Stimulated activated CD4-positive, alpha-beta T cell treated with anti-CD3 and anti-CD28 coated beads, Interleukin-4, amount 100 ng/mL, for 24 hours (primary cell): Measurements from ENCODE around the gene CTDSPL.

Experiments used
- DNase-seq: peaks from one replicate; pipeline ENCODE4 v3.0.0-alpha.2; 2020

CTDSPL gene

DNA sequence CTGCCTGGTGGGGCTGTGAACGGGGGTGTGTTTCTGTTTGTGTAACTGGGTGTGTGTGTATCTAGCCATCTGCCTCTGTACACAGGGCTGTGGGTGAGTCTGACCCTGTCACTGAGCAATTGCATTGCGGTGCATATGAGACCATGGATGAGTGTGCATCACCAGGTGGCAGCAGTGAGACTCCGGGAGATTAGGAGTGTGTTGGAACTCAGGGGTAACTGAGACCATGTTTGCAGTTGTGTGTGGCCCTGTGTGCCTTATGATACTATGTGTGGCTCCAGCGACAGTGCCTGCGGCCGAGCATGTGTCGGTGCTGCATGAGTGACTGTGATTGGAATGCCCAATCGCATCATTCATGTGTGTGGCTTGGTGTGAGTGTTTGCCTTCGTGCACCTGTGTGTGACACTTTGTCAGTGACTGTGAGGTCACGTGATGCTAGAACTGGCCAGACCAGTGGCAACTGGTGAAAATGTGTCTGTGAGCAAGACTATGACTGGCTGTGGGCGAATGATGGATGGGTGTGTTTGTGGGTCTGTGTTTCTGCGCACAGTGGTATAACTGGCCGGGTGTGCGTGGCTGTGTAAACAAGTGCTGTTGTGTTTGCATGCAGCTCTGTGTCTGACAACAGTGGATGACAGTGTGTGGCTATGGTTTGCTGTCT, 142.9 kb downstream of the CTDSPL start:
- peak; percentile 56 for DNase-seq

DNA sequence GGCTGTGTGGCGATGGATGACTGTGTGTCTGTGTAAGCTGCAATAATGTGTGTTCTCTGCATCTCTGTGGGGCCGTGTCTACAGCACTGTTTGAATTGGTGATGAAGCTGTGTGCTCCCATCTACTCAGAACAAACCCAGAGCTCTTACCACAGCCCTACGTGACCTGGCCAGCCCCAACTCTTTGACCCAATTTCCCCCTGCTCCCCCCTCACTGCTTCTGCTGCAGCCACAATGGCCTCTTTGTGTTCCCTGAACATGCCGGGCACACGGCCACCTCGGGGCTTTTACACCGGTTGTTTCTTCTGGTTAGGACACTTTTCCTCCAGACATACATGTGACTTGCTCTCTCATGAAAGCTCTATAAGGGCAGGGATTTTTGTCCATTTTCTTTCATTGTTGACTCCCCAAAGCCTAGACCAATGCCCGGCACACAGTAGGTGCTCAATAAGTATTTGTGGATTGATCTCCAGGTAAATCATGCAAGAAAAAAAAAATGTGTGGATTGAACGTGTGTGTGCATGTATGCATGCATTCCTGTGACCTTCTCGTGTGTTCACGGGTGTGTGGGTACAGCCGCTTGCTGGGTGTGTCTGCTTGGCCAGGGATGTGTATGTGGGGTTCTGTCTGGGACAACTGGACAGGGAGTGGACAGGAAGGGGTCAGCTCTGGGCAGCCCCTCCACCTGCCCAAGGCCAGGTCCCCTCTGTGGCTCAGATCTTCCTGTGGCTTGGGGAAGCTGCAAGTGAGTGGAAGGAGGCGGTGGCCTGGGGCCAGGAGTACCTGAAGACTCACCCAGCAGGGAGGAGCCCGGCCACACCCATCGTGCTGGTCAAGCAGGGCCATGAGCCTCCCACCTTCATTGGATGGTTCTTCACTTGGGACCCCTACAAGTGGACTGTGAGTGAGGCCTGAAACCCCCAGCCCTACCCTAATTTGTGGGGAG, 143.7 kb downstream of the CTDSPL start:
- DNase-seq = no peak

DNA sequence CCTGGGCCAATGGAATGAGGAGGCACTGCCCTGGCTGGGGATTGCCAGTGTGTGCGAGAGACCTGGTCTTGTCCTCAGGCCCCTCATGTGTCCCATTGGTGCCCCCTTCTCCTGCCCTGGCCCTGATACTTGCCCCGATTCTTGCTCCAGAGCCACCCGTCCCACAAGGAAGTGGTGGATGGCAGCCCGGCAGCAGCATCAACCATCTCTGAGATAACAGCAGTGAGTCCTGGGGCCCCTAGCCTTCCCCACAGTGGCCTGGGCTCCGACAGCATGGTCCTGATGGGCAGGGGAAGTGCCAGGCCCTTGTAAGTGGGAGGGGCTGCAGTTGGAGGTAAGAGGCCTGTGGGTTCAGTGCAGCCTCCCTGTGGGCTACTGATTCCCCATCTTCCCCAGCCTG, 144.4 kb downstream of the CTDSPL start:
- no peak for DNase-seq

DNA sequence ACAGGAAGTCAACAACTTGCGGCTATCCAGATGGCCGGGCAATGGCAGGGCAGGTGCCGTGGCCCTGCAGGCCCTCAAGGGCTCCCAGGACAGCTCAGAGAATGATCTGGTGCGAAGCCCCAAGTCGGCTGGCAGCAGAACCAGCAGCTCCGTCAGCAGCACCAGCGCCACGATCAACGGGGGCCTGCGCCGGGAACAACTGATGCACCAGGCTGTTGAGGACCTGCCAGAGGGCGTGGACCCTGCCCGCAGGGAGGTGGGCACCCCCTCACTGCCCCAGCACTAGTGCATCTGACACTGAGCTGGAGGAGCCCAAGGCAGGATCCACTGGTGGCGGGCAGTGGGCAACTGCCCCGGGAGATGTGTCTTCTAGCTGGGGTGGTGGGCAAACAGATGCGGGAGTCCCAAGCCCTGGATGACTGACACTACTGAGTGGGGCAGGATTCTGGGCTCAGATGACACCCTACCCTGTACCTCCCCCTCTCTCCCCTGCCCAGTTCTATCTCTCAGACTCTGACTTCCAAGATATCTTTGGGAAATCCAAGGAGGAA, 144.8 kb downstream of the CTDSPL start:
- DNase-seq = no peak

DNA sequence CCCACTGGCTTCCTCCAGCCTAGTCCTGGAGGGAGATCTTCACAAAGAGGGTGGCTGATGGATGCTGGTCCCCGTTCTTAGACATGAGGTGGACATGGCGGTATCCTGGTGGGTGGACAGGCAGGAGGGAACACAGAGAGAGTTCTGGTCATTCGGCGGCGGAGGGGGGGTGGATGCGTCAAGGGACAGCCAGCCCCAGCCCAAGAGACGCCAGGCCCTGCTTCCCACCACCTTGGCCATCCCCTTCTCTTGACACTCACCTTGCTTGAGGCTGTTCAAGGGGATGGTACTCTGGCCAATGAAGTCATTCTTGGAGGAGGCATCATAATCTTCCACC, 146.0 kb downstream of the CTDSPL start:
- no peak for DNase-seq

DNA sequence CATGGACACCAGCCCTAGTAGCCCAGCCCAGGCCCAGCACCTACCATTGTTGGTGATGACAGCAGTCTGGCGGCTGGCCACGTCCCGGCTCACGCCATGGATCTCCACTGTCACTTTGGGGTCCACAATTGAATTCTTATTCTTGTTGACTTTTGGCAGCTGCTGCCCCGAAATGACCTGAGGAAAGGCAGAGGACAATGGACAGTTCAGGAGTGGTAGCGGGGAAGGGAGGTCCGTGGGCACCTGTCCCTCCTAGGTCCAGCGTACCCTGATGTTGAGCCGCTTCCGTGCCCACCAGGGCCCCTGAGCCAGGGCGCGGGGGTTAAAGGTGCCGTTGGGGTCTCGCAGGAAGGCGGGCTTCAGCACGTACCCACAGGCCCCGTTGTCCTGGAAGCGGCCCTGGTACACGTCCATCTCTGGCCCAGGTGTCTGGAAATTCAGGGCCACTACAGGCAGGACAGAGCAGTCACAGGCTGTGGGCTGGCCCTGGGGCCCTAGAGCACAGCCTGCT, 146.6 kb downstream of the CTDSPL start:
- no peak for DNase-seq

DNA sequence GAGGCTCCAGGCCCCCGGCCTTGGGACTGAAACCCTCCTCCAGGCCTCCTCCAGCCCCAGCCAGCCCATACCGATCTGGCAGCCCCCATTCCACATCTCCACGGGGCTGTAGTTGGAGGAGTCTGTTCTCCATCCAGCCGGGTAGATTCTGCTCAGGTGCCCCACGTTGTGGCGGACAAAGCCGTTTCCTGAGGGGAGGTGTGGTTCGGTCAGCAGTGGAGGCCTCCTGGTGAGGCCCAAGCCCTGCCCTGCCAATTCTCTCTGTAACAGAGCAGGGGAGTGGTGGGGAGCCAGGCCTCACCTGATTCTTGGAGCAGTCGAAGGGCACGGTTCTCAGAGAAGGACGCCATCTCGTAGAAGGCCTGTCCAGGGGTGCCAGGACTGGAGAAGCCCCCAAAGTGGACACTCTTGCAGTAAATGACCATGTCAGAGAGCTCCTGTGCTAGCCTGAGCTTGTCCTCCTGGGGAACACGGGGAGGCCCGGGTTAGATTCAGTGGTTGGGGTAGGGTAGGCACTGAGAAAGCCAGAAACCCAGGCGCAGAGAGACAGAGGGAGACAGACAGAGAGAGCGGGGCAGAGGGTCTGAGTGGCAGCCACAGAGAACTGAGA, 147.4 kb downstream of the CTDSPL start:
- no peak for DNase-seq

DNA sequence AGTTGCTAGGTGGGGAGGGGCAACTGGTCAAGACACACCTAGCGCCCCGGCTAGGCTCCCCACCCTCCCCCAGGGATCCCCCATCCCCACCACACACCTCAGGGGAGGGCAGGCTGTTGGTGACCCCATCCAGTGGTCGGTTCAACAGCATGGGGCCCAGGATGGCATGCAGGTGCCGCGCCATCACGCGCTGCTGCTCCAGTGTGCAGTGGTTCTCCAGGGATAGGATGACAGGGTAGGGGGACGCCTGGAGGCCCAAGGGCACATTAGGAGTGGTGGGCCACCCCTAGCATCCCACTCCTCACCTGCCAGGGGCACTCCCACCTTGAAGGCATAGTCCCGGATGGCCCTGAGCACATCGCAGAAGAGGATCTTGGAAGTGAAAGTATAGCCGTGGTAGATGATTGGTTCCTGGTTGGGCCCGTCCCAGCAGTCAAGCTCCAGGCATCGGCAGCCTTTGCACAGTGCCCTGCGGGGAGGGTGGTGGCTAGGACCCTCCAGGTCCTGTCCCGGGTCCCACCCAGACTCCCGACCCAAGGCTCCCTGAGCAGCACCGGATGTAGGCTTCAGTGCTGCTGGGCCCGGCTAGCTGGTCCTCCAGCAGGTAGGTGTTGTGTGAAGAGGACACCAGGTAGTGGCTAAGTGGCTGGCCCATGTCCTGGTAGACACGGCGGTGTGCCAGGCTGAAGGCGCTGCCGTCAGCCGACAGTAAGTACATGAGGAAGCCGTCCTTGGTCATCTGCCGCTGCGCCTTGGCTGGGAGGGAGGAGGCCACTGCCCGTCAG, 148.3 kb downstream of the CTDSPL start:
- no peak for DNase-seq

DNA sequence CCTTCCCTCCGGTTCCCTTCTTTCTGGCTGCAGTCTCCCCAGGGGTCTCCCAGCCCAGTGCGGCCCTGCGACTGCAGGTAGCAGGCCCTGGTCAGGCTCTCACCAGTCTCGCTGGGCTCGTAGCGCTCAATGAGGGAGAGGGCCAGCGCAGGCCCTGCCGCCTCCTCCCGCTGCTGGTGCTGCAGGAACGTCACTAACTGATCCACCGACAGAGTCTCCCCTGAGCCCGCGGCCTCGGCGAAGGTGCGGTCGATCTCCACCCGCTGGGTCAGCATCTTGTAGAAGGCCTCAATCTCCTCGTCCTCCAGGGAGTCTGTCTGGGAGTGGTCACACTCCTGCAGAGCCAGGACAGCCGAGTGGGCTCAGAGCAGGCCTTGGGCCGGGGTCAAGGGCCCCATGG, 149.4 kb downstream of the CTDSPL start:
- DNase-seq = no peak

DNA sequence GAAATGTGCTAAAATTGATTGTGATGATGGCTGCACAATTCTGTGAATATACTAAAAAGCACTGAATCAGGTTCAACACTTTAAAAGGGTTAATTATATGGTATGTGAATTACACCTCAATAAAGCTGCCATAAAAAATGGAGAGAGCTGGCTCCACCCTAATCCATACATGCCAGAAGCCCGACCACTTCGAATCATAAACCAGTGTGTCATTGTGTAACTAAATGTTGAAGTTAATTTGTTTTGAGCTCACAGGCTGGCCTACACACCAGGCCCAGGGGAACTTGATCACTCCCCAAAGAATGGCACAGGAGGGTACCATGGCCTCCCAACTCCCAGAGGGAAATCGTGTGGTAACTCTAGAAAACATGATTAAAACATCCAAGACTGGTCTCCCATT, 153.8 kb downstream of the CTDSPL start:
- no peak for DNase-seq

DNA sequence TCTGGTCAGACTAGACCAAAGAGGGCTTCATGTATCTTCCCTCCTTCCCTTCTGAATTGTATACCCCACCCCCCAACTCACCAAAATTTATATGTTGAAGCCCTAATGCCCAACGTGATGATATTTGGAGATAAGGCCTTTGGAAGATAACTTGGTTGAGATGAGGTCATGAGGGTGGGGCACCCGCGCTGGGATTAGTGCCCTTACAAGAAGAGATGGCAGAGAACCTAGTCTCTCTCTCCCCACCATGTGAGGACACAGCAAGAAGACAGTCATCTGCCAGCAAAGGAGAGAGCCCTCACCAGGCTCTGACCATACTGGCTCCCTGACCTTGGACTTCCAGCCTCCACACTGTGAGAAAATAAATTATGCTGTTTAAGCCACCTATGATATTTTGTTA, 154.3 kb downstream of the CTDSPL start:
- no peak for DNase-seq

DNA sequence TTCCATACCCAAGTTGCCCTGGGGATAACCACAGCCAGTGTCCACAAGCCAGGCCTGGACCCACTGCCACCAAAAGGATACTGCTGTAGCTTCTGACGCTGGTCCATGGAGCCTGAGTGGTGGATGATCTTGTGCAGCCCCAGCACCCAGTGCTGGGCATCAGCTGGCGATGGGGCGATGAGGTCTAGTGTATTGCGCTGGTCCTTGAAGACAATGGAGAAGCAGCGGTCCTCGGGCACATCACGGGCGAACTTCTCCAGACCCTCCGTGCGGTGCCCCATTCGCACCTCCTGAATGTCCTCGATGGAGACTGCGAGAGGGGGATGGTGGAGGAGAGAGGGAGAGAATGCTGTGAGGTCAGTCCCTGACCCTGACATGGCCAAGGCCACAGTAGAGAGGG, 154.7 kb downstream of the CTDSPL start:
- no peak for DNase-seq

DNA sequence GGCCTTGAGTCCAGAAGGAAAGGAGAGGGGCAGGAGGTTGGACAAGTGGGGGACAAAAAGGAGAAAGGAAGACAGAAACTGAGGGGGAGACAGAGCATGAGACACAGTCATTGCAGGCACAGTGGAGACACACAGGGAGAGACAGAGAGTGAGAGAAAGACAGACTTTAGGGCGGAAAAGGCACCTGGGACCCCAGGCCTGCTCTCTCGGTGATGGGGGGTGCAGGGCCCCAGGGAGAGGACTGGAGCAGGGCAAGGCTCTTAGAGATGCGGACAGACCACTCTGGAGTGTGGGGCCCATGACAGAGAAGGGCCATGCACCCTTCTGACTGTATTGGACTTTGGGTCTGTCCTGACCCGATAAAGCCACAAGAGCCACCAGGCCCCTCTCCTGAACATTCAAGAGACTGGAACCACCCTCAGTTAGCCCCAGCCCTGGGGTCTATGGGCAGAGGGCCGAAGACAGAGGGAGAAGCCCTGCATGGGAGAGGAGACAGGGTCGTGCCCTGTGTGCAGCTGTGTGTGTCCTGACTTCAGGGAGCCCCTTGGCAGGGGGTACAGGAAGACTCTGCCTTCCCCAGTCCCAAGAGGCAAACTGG, 155.3 kb downstream of the CTDSPL start:
- no peak for DNase-seq

DNA sequence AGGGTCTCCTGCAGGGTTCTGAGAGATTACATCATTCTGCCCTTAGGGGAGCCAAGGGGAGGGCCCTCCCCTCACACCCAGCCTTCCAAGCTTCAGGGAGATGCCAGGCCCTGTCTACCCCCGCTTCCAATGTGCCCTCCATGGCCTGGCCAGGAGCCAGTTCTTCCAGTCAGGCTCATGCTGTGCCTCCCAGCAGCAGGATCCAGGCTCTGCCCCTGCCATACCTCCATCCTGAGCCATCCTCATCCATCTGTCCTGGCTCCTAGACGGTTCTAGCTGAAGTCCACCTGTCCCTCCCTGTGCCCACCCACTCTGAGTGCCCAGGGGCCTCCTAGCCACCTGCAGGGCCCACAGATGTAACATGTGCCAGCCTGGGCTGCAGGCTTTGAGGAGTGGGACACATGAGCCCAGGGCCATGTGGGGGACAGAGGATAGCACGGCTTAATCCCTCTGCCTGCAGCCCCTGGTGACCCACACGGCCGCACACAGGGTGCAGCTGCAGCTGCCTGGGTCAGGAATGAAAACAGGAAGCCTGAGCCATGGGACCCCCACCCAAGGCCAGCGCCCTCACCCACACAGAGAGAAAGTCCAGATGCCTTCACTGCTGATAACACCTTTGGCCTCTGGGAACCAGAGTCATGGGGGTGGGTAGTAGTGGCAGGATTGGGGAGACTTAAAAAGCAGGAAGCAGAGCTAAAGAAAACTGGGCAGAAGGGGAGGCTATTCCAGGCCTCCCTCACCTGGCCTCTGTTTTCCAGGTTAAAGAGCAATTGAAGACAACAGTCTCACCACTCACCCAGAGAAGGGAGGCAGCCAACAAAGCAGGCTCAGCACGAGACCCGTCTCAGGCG, 156.0 kb downstream of the CTDSPL start:
- no peak for DNase-seq

DNA sequence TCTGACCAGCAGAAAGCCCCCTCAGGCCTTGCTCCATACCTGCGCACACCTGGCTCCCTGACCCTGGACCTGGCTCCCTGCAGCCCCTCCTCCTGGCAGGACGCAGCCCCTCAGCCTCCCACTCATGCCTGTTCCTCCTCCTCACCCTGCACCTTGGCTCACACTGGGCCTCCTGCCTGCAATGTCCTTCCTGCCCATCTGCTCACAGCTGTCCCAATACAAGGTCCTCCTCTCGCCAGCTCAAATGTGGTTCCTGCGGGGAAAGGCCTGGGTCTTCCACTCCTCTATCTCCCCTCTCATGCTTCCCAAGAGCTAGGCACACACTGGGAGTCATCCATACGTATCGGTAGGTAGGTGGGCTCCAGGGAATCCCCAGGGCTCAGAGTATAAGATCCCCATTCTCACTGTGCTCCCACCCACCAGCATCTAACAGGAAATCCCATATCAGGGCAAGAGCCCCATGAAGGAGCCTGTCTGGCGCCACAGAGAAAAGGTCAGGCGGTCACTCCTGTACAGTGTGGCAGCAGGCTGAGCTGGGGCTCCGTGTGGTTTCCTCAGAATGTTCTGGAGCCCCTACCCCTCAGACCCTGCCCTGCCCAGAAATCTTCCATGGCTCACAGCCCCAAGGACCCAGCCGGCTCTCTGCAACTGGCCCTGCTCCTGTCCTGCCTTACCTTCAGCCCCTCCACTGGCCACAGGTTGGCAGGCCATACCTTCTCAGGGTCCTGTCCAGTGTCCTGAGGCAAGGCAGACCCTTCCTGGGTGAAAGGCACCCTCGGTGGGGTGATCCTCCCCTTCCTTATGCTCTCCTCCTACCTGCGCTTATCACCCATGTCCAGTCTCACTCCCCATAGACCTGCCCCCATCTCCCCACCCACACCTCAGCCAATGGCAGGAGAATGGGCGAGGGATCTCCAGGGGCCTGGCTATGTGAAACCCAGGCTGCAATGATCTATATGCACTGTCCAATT, 156.9 kb downstream of the CTDSPL start:
- no peak for DNase-seq

DNA sequence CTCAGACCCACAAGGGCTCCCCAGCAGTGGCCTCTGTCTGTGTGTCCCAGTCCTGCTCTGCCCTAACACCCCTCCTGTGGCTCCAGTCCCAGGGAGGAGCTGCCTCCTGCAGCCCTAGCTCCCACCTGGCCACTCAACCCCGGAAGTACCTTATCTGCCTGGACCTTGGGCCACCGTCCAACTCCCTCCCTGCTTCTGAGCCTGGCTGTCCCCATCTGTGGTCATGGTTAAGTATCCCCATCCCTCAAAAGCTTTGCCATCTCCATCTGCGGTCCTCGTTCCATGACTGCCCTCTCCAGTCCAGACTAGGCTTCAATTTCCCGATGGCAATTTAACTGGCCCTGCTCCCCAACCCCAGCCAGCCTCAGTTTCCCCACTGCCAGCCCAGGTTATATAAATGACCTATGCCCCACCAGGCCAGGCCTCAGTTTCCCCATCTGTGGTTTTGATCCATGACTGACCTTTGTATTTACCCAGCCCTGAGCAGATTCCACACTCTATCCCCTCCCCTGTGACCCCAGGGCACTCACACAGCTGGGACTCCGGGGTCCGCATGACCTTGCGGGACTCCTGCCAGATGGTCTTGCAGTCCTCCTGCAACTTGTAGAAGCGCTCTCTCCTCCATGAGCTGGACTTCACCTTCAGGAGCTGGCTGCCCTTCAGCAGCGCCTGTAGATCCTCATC, 158.1 kb downstream of the CTDSPL start:
- no peak for DNase-seq

DNA sequence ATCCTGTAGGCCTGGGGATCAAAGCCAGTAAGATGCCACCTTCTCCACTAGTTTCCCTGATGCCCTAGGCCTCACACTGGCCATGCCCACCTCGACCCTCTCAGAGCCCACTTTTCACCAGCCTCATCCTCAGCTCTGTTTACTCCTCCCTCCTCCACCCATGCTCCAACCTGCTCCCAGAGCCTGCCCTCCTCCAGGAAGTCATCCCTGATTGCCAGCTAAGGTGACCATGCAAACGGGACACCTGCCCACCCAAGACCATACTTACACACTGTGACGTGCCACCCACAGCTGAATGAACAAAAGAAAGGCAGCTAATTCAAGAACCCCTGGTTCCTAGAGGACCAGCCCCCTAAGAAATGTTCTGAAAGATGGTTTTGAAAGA, 158.7 kb downstream of the CTDSPL start:
- DNase-seq = no peak

DNA sequence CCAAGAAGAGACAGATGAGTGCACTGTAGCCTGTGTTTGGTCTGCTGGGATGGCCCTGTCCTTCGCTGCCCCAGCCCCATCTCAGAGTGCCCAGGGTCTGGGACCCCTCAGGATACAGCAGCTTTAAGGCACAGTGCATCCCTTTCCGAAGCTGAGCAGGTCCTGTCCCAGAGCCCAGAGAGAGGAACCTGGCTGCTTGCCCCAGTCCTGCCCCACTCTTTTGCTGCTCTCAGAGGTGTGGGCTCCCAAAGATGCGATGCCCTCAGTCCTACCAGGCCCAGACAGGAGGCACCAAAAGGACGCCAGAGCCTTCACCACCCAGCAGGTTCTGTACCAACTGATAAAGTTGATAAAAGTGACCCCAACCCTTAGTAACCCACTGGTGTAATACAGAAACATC, 159.5 kb downstream of the CTDSPL start:
- no peak for DNase-seq

DNA sequence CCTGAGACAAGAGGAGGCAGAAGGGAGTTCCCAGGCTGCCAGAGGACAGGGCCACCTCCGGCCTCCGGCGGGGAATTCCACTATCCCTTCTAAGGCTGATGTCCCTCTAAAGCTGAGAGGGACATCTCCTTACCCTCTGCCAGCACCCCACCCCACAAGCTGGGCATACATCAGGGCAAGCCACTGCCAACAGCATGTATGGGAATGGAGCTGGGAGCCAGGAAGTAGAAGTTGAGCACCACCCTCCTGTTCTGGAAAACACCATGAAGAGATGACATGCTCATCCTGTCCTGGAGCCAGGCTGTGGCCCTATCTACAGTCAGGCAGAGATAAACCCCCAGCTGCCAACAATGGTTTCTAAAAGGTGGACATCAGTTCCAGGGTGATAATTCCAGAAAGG, 160.6 kb downstream of the CTDSPL start:
- no peak for DNase-seq
